ENCODE results near the gene SLC7A10. TPM values are rescaled to one million over a fixed set of nuclear protein-coding genes. Genes with fewer than 3 reads are reported as not detected.
"Not testable (repeated sequence)": the region's sequence is repeated elsewhere in the genome, so short reads cannot be mapped to it uniquely, and the experiment has no call there.

SLC7A10 gene
- total RNA-seq, 1 donor from 2014 or later = not detected

DNA sequence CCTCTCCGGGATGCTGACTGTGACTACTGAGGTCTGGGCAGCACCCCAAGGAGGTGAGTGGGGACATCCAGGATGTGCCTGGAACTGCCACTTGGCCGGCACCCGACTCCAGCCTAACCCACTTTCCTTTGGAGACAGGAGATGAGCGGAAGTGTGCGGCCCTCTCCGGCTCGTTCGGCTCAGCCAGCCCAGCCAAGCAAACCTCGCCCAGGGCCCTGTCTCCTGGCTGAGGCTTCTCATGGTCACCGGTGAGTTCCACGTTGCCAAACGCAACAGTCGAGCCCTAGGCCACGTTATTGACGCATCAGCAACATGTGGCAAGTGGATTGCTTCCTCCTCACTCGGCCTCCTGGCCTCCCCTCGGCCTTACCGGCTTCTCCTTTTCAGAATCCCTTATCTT is 5.5 kb downstream of the SLC7A10 start:
- DNase-seq (ENCODE audit: extremely low read depth, low read depth, low spot score) = no peak

DNA sequence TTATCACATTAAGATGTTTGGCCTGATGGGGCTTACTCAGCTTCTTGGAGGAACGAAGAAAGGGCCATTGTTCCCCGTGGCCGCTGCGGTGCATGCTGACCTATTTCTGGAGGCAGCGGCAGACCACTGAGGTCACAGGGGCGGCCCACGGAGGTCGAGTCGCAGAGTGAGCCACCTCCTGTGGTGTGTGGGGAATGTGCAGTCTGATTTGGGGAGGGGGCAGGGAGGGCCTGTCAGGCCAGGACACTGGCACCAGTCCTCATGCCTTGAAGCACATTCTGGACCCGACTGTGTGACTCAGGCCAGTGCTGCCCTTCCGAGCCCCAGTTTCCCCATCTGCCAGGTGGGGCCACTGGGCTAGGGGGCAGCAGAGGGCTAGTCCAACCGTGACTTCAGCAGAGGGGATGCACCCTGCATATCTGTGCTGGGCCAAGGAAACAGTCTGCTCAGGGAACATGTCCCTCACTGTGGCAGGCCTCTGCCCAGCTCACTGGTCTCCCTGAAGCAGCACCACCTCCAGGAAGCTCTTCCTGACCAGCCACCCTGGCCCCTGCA is 6.3 kb downstream of the SLC7A10 start:
- no peak for DNase-seq (ENCODE audit: extremely low read depth, low read depth, low spot score)

DNA sequence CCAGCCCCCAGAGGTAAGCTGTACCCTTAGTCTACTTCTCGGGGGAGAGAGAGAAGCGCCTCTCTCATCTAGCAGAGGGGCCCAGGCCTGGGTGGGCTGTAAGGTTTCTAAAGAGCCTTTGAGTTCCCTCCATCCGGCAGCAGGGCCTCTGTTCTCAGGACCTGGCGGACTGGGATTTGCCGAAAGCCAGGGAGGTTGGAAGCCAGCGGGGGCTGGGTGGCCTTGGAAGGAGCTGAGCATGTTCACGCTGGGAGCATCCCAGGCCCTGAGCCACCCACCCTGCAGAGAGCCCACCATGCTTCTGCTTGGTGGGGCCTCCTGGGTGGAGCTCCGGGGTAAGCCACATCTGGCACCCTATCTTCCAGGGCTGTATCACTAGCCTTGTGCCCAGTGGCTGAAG is 7.8 kb downstream of the SLC7A10 start:
- DNase-seq (ENCODE audit: extremely low read depth, low read depth, low spot score) = no peak

DNA sequence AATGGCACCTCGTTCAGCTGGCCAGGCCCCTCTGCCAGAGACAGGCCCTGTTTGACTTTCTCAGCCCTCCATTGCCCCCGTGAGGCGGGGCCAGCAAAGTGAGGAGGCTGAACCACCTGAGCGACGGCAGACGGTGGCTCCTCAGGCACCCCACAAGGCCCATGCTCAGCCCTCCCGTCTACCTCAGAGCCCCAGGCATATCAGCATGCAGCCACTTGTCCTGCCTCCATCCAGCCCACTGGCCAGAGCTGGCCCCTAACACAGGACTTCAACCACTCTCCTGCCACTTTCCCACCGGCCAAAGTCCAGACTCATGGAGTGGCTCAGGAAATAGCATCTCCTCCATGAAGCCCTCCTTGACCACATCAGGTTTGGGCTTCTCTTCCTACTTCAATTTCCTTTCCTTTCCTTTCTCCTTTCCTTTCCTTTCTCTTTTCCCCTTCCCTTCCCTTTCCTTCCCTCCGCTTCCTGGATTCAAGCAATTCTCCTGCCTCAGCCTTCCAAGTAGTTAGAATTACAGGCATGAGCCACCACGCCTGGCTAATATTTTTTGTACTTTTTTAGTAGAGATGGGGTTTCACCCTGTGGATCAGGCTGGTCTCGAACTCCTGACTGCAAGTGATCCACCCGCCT is 9.3 kb downstream of the SLC7A10 start:
- DNase-seq (ENCODE audit: extremely low read depth, low read depth, low spot score) = no peak

DNA sequence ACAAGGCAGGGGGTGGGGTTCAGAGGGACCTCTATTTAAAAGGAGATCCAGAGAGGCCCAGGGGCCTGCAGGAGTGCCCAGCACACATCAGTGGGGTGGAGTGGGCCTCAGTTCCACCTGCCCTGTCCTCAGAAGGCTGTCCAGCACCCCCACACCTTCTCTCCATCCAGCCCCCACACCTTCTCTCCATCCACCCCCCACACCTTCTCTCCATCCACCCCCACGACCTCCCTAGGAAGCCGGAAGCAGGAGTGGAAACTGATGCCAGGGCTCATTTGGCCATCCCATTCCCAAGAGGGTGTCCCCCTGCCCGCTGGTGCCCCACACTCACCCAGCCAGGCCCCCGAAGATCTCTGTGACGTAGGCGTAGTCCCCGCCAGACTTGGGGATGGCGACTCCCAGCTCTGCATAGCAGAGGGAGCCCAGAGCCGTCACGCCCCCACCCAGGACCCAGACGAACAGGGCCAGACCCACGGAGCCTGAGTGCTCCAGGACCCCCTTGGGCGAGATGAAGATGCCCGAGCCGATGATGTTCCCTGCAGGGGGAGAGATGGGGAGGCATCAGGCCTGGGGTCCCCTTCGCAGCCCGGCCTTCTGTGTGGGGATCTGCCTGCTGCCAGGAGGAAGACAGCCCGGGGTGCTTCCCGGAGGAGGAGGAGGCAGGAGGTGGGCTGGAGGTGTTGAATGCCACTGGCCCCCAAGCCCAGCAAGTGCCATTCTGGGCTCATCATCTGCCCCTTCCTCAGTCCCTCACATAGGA is 10.0 kb downstream of the SLC7A10 start:
- no peak for DNase-seq (ENCODE audit: extremely low read depth, low read depth, low spot score)

DNA sequence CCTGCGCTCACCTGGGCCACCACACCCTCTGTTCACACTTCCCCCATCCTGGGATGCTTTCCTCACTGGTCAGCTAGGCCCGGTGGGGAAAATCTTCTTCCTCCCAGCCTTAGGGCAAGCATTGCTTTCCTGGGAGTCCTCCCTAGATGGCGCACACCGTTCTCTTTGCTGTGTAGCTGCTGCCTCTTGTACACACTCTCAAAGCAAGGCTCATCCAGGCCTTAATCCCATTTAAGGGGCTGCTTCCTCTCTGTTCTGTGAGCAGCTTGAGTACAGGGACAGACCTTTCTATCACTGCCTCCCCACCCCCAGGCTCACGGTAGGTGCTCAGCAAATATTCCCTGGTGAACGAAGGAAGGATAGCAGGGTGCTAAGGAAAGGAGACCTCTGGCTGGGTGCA is 11.1 kb downstream of the SLC7A10 start:
- DNase-seq (ENCODE audit: extremely low read depth, low read depth, low spot score) = no peak

DNA sequence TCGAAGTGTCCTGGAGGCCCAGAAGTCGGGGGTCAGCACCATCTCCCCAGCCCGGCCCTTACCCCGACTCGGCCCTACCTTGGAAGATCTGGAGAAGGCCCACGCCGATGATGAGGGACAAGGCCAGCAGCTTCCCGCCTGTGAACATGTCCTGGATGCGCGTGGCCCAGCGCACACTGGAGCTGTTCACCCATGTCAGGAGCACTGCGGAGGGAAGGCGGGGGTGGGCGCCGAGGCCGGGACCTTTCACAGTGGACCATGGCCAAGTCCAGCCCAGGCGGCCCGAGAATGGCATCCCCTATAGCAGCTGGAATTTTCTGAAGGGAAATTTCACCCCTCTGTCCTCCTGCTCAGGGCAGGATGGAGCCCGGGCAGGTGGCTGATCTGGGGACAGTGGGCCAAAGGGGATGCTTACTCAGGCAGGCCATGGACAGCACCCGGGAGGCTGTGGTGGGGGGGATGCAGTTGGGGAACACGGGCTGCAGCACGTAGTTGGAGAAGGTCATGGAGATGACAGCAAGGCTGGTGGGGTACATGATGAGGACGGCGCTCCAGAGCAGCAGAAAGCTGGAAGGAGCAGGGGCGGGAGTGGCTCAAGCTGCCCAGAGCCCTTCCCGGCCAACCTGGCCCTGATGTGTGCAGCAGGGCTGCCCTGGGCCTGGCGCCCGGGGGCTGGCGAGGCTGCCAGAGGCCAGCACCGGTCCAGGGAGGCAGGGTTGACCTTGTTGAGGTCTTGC is 13.0 kb downstream of the SLC7A10 start:
- no peak for DNase-seq (ENCODE audit: extremely low read depth, low read depth, low spot score)

DNA sequence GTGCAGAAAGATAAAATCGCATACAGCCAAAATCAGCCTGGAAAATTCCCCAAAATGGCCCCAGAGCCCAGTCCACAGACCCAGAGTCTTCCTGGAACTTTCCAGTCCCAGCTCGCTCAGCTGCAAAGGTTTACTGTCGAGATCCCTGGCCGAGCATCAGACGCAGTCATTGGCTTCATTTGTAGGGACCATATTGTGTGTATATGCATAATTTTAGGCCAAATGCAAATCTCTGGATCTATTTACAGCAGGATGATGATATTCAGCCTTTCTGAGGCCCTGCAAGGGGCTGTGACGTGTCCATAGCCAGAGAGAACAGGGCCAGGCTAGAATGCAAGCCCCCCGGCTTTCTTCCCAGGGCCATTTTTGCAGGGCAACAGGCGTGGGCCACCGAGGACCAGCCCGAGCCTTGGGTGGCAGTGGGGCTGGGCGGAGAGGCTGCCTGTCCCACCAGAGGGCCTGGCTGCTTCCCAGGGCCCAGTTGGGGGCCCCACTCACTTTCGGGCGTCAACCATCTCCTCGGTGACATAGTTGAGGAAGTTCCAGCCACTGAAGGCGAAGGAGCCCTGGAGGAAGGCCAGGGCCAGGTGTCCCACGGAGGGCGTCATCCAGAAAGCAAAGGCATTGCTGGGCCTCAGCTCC is 13.7 kb downstream of the SLC7A10 start:
- no peak for DNase-seq (ENCODE audit: extremely low read depth, low read depth, low spot score)

DNA sequence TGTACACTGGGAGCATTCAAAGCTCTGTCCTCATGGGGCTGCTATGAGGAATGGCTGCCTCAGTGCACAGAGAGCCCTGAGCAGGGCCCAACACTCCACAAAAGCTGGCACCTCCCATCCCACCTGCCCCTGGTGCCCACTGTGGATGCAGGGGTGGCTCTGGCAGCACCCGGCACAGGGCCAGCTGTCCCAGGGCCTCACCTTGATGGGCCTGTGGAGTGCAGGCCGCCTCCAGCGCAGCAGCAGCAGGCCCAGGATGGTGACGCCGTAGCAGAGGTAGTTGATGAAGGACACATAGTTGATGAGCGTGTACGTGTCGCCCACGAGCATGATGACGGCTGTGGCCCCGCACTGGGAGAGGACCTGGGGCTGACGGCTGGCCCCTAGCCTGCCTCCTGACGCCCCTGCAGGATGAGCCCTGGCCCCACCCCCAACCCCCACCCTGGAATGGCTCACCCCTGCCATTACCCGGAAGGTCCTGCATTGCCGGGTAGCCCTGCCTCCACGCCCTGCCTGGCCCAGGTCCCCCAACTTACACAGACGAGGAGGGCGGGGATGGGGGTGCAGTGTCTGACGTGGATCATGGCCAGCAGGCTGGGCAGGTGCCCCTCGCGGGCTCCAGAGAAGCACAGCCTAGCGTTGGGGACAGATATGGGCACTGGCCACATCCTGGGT is 15.2 kb downstream of the SLC7A10 start:
- no peak for DNase-seq (ENCODE audit: extremely low read depth, low read depth, low spot score)

DNA sequence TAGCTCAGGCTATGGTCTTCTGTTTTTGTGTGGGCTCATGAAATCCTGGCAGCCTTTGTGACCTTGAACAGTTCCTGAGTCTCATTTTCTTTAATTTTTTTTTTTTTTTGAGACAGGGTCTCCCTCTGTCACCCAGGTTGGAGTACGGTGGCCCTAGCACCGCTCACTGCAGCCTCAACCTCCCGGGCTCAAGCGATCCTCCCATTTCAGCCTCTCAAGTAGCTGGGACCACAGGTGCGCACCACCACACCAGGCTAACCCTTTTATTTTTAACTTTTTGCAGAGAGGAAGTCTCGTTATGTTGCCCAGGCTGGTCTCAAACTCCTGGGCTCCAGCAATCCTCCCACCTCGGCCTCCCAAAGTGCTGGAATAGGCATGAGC is 15.8 kb downstream of the SLC7A10 start:
- not testable (repeated sequence) for DNase-seq (ENCODE audit: extremely low read depth, low read depth, low spot score)

DNA sequence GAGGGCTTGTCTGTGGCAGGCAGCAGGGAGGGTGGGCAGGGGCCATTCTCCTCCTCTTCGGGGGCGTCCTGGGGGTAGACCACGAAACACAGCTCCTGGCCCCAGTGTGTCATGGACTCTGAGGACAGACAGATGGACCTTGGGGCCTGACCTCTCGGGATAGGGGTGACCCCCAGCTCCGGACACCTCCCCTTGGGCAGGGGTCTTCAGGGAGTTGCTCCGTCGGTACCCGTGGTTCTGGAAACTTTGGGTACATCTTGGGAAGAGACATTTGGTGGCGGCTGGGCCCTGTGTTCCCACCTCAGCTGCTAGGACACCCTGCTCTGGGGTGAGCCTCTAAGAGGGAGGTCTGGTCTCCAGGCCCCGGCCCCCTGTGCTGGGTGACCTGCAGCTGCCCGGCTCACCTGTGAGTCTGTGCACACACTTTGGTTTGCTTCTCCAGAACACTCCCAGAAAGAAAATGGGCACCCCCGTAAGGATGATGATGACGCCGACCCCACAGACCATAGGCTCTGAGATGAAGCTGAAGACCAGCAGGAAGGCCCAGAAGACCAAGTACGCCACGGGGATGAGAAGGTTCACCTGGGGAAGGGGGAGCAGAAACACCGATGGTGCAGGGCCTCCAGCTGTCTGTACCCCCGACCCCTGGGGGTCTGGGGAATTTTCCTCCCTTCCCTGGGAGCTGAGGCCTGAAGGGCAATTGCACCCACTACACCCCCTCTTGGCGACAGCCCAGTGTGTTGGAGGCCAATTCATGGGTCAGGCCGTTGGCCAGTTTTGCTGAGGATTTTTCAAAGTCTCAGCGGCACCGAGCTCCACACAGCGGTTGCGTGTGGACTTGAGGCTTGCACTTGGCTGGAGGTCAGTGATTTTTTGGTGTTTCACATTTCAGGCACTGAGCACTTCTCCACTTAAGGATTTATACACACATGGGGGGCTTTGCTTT is 16.5 kb downstream of the SLC7A10 start:
- DNase-seq (ENCODE audit: extremely low read depth, low read depth, low spot score) = no peak

DNA sequence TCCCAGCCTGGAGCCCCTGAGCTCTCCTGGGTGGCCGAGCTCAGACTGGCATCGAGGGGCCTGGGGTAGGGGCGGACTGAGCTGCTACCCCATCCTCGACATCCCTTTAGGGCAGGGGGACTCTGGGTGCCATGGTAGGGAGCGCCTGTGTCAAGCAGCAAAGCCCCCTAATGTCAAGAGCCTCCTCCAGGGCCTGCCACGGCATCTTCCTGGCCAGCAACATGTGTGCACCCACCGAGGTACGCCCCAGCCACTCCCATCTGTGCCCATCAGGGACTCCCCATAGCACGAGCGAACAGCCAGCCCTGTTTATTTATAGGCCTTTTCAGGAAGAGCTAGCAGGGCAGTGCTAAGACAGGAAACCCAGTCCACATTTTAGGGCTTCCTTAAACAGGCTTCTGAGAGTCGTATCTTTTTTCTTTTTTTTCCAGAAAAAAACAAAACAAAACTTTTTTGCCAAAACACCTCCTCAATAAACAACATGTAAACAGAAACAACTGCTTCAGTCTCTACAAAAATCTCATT is 17.2 kb downstream of the SLC7A10 start:
- DNase-seq (ENCODE audit: extremely low read depth, low read depth, low spot score) = no peak

DNA sequence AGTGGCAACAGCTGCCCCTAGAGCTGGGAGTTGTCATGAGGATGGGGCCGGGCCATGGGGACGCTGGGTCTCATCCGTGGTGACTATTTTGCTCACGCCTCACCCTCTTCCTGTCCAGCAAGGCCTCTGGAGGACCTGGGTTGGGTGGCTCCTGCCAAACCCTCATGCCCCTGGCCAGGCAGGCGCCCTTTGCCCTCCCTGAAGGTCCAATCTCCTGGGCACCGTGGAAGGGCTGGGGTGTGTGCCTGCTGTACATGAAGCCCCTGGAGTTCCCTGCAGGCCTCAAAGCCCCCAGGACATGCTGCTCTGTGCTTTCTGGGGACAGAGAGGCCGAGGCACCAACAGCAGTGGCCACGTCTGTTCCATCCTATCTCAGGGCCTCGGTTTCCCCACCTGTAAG is 17.7 kb downstream of the SLC7A10 start:
- DNase-seq (ENCODE audit: extremely low read depth, low read depth, low spot score) = no peak

DNA sequence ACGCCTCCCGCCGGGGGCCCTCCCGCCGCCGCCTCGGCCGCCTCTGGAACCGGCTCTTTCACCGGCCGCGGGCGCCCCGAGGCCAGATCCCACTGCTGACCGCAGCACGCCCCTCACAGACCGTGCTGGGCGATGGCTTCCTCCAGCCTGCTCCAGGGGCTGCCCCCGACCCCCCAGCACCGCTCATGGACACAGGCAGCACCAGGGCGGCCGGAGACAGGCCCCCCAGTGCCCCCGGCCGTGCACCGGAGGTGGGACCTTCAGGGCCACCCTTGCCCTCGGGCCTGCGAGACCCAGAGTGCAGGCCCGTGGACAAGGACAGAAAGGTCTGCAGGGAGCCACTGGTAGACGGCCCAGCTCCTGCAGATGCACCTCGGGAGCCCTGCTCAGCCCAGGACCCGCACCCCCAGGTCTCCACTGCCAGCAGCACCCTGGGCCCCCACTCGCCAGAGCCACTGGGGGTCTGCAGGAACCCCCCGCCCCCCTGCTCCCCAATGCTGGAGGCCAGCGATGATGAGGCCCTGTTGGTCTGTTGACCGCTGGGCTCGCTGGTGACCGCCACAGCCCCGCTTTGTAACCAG is 18.5 kb downstream of the SLC7A10 start:
- no peak for DNase-seq (ENCODE audit: extremely low read depth, low read depth, low spot score)

DNA sequence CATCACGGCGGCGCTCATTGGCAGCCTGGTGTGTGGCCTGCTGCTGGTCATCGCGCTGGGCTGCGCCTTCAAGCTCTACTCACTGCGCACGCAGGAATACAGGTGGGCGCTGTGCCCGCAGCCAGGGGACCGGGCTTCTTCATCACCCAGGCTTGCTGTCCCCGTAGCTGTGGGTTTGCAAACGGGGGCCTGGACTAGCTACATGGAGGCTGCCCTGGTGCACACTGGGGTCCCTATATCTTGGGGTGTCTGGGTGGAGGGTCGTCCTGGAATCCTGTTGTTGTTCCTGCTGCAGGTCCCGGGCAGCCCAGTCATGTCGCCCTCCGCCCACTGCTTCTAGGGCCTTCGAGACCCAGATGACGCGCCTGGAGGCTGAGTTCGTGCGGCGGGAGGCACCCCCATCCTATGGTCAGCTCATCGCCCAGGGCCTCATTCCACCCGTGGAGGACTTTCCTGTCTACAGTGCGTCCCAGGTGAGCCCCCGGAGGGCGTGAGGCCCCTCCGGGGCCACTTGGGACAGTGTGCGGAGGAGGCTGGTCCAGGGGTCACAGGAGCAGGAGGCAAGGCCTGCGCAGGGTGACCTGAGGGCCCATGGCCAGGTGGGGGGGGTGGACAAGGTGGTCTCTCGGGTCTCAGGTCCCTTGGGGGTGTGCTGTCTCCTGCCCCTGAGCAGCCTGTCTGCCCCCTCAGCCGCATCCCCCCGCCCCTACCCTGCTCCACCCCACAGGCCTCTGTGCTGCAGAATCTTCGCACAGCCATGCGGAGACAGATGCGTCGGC is 19.2 kb downstream of the SLC7A10 start:
- no peak for DNase-seq (ENCODE audit: extremely low read depth, low read depth, low spot score)

DNA sequence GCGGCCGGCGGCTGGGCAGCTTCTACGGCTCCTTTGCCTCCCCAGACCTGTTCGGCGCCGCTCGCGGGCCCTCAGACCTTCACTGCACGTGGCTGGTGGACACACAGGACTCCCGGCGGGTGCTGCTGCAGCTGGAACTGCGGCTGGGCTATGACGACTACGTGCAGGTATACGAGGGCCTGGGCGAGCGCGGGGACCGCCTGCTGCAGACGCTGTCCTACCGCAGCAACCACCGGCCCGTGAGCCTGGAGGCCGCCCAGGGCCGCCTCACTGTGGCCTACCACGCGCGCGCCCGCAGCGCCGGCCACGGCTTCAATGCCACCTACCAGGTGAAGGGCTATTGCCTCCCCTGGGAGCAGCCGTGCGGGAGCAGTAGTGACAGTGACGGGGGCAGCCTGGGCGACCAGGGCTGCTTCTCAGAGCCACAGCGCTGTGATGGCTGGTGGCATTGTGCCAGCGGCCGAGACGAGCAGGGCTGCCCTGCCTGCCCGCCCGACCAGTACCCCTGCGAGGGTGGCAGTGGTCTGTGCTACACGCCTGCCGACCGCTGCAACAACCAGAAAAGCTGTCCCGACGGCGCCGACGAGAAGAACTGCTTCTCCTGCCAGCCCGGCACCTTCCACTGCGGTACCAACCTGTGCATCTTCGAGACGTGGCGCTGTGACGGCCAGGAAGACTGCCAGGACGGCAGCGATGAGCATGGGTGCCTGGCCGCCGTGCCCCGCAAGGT is 20.0 kb downstream of the SLC7A10 start:
- no peak for DNase-seq (ENCODE audit: extremely low read depth, low read depth, low spot score)

DNA sequence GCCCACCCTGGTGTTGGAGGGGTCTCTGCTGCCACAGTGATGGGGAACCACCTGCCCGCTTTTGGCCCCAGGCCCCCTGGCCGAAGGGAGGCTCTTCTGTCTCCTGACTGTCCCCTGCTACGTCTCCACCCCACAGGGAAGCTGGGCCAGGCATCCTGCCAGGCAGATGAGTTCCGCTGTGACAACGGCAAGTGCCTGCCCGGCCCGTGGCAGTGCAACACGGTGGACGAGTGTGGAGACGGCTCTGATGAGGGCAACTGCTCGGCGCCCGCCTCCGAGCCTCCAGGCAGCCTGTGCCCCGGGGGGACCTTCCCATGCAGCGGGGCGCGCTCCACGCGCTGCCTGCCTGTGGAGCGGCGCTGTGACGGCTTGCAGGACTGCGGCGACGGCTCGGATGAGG is 20.5 kb downstream of the SLC7A10 start:
- DNase-seq (ENCODE audit: extremely low read depth, low read depth, low spot score) = no peak
